Omental fat pad (tissue), 4 donors: ENCODE data around the gene NSUN4. TPM values are rescaled to one million over a fixed set of nuclear protein-coding genes. Genes with fewer than 3 reads are reported as not detected.

Experiments
- ATAC-seq: fragments of 150-250 bp; one replicate; pipeline ENCODE4 v1.9.1; 2016; ENCODE audit warnings: mild to moderate bottlenecking, moderate library complexity; ENCODE audit not compliant: low FRiP score
- DNase-seq: peaks from one replicate; pipeline ENCODE4 v3.0.0-alpha.2; 2019; ENCODE audit warnings: low spot score
- CTCF ChIP-seq, 3 donors: fragments of 450-650 bp; IDR thresholded peaks; one replicate each; pipeline ENCODE4 v1.5.1; 2016 to 2017; ENCODE audit warnings: antibody characterized with exemption in 3 of 3, mild to moderate bottlenecking in 3 of 3, moderate library complexity in 2 of 3
- total RNA-seq, 4 donors: library from RNA; depleted of rRNA; stranded (reverse); fragments of >200 nt; gene quantifications; one replicate each; pipeline ENCODE4 v1.1.0, GENCODE V29; 2016

NSUN4 gene
- total RNA-seq, 4 donors from 2014 or later = 19.5 to 26.3 (median 22.2) TPM

GRCh38 chr1:46301808-46302640, 38.6 kb upstream of the NSUN4 start:
- ATAC-seq = peak; percentile 19
- DNase-seq = no peak
- TF ChIP-seq CTCF (IDR thresholded peaks at IDR 0.05) = no peak

GRCh38 chr1:46302641-46303037, 38.0 kb upstream of the NSUN4 start:
- DNase-seq (no peak), ATAC-seq (peak; percentile 45)
- no peak for TF ChIP-seq CTCF (IDR thresholded peaks at IDR 0.05)

- ATAC-seq (peak; percentile 91), DNase-seq (peak; percentile 75)
- TF ChIP-seq CTCF (IDR thresholded peaks at IDR 0.05) = no peak
Measured at GRCh38 chr1:46303038-46303871, 37.4 kb upstream of the NSUN4 start, which contains the start of the genes LRRC41 and UQCRH. Gene LRRC41 (minus strand): TSS chr1:46303616. CDS start chr1:46303322, 294 bp downstream. Gene UQCRH (plus strand): TSS chr1:46303698. CDS start chr1:46303767, 69 bp downstream.

- DNase-seq (no peak), ATAC-seq (peak; percentile 17)
- TF ChIP-seq CTCF (IDR thresholded peaks at IDR 0.05) = no peak
Measured at GRCh38 chr1:46303872-46304326, 36.7 kb upstream of the NSUN4 start.

GRCh38 chr1:46306159-46306530, 34.5 kb upstream of the NSUN4 start:
- ATAC-seq = no peak
- TF ChIP-seq CTCF (IDR thresholded peaks at IDR 0.05) = no peak
- DNase-seq = no peak

GRCh38 chr1:46309401-46310159, 31.0 kb upstream of the NSUN4 start:
- ATAC-seq (no peak), DNase-seq (no peak)
- no peak for TF ChIP-seq CTCF (IDR thresholded peaks at IDR 0.05)
